ENCODE data around the gene MEX3D.

- TF ChIP-seq EZH2 (IDR thresholded peaks at IDR 0.05; ENCODE audit: low read length, unreplicated experiment) (no peak), CTCF (conservative IDR thresholded peaks at IDR 0.05; ENCODE audit: low read depth, low read length) (peak; percentile 50; the same call in 1 of the 2 replicates), EZH2phosphoT487 (IDR thresholded peaks at IDR 0.05; ENCODE audit: borderline replicate concordance, low read length) (no peak)
These were observed 37.4 kb upstream of the MEX3D start, which contains the start of gene UQCR11 for GRCh38 chr19:1605236-1606137.

Data from PC-3 (cell line).